HG03571 (cell line): ENCODE measurements around the gene ALDH1L1.

Experiments used
- ATAC-seq: cut with Tn5 transposase; IDR thresholded peaks from one replicate; pipeline ENCODE4 v1.9.1; 2021; ENCODE audit not compliant: unreplicated experiment

The ALDH1L1 gene

GRCh38 chr3:126155819-126156218 lies 24.6 kb downstream of the ALDH1L1 start:
- ATAC-seq, result no peak

GRCh38 chr3:126155280-126155640 lies 25.1 kb downstream of the ALDH1L1 start:
- ATAC-seq, result no peak

GRCh38 chr3:126154391-126155279 lies 25.8 kb downstream of the ALDH1L1 start:
- ATAC-seq, result no peak

- ATAC-seq, result no peak
Measured at GRCh38 chr3:126153695-126154360, 26.6 kb downstream of the ALDH1L1 start.

GRCh38 chr3:126152901-126153694 lies 27.3 kb downstream of the ALDH1L1 start:
- no peak for ATAC-seq

GRCh38 chr3:126152458-126152857 lies 27.9 kb downstream of the ALDH1L1 start:
- ATAC-seq, result no peak

GRCh38 chr3:126151562-126152302 lies 28.7 kb downstream of the ALDH1L1 start:
- ATAC-seq, result no peak

GRCh38 chr3:126149960-126150515 lies 30.3 kb downstream of the ALDH1L1 start:
- ATAC-seq, result no peak

- no peak for ATAC-seq
Measured at GRCh38 chr3:126149256-126149902, 31.0 kb downstream of the ALDH1L1 start.

GRCh38 chr3:126147932-126148683 lies 32.3 kb downstream of the ALDH1L1 start:
- no peak for ATAC-seq

GRCh38 chr3:126147147-126147931 lies 33.0 kb downstream of the ALDH1L1 start:
- ATAC-seq, result no peak

GRCh38 chr3:126146525-126147146 lies 33.8 kb downstream of the ALDH1L1 start:
- ATAC-seq, result no peak

GRCh38 chr3:126146034-126146433 lies 34.4 kb downstream of the ALDH1L1 start:
- no peak for ATAC-seq

GRCh38 chr3:126142652-126143051 lies 37.7 kb downstream of the ALDH1L1 start:
- ATAC-seq, result no peak

- ATAC-seq, result no peak
Measured at GRCh38 chr3:126137490-126138130, 42.8 kb downstream of the ALDH1L1 start.

GRCh38 chr3:126136428-126137220 lies 43.8 kb downstream of the ALDH1L1 start:
- no peak for ATAC-seq
